HT1080 (cell line): Measurements from ENCODE around the gene BTK. TPM values are rescaled to one million over a fixed set of nuclear protein-coding genes. Genes with fewer than 3 reads are reported as not detected.
A peak's percentile ranks its signal among the peaks of the same experiment; 100 is the strongest.

Experiments
- DNase-seq: peaks from one replicate; pipeline ENCODE4 v3.0.0-alpha.2; 2015; ENCODE audit warnings: low read depth
- total RNA-seq: library from RNA; depleted of rRNA; stranded (reverse); fragments of >200 nt; shearing (Covaris generic); gene quantifications from 2 replicates; pipeline ENCODE4 v1.2.3, GENCODE V29; 2014

Gene BTK
- total RNA-seq, 1 experiment from 2014 or later: not detected

- no peak for DNase-seq
Measured at GRCh38 chrX:101394372-101394771, 8.4 kb upstream of the BTK start.

- DNase-seq: peak; percentile 5
Measured at GRCh38 chrX:101393530-101394305, 7.7 kb upstream of the BTK start.

- no peak for DNase-seq
Measured at GRCh38 chrX:101391831-101392230, 5.8 kb upstream of the BTK start.

GRCh38 chrX:101390664-101391525 is 4.9 kb upstream of the BTK start, which contains the start of gene RPL36A:
Gene RPL36A, plus strand, starts transcription at chrX:101391011. Its CDS starts 33 bp downstream, at chrX:101391044.
- DNase-seq: peak; percentile 94

- DNase-seq: no peak
Measured at GRCh38 chrX:101388604-101389003, 2.6 kb upstream of the BTK start.

DNA sequence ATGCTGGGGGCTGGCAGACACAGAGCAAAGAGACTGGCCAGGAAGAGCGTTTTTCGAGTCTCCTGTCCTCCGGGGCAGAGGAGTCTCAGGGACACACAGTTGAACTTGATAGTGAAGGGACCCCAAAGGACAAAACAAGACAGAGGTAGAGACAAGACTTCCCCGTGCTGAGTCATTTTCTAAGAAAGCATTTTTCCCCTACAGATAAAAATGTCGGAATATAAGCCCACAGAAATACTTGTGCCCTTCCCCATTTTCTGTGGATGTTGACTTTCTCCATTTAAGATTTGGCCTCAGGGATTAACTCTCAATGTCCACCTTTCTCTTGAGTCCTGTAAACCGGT is 523 bp upstream of the BTK start:
- no peak for DNase-seq

DNA sequence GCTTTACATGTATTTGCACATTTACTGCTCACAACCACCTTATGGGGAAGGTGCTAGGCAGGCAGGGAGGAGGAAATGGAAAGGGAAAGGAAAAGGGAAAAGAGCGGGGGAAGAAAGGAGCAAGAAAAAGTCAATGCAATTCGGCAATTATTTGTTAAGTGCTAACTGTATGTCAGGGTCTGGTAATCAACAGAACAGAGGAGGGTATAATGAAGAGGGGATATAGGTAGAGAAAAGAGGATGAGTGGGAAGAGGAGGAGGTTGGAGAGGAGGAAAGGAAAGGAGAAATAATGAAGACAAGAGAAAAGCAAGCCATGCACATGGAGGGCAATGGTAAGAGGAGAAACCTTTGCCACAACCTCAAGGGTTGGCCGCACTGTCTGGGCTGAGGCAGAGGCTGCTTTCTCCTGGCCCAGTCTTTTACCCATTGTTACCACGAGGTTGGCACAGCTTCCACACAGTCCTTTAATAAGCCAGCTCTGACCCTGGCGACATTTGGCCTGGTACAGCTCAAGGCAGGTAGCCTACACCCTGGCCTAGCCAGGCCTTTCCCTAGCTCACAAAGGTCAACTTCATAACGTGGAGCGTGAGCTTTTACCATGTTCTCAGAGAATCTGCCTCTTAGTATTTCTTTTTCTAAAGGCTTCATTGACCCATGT is 836 bp downstream of the BTK start:
- DNase-seq: no peak

DNA sequence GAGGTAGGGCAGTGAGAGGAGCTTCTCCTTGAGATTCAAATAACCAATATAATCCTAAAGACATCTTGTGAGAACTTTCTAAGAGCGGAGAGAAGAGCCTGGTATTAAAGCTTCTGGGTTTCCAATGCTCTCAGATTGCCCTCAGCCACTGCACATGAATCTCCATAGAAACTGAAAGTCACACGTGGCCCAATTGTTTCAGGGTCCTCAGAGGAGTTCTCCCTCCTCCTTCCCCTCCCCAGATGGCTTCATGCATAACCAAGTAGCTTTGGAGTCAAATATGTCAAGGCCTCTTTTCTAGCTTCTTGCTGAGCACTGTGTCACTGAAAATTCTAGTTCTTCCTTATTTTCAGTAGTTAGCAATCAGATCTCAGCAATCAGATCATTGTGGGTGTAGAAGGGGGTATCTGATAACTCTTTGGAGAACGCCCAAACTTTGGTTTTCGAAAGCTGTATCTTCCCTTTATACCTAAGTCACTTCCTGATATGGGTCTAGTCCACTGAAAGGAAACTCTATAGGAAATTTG is 2.2 kb downstream of the BTK start:
- DNase-seq: no peak

DNA sequence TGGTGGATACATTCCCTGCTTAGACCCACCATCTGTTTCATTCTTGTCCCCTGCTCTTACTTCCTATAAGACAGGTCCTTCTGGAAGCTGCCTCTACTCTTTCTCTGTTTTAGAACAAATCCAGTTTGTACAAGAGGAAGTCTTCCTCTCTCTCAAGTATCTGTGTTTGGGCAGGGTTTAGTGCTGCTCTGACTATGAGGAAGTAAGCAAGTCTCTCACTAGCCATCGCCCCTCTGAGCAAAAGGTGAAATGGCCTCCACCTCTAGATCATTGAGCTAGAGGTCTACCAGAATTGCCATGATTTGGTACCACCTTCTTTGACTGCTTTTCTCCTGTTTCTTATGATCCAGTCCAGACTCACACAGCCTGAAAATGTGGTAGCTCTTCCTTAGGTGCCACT is 8.4 kb downstream of the BTK start:
- no peak for DNase-seq

GRCh38 chrX:101370888-101371504 is 15.0 kb downstream of the BTK start:
- DNase-seq: no peak

DNA sequence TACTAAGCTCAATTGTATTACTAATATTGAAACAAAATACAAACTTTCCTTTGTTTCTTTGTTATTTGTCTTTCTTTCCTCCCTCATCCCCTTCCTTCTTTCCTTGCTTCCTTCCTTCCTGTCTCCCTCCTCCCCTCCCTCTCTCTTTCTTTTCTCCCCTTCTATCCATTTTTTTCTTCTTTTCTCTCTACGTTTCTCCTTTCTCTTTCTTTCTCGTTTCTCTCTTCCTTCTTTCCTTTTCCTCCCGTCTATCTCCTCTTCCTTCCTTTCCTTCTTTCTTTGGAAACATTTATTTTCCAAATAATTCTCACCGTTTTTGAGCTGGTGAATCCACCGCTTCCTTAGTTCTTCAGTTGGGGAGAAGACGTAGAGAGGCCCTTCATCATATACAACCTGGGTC is 16.3 kb downstream of the BTK start:
- DNase-seq: no peak

DNA sequence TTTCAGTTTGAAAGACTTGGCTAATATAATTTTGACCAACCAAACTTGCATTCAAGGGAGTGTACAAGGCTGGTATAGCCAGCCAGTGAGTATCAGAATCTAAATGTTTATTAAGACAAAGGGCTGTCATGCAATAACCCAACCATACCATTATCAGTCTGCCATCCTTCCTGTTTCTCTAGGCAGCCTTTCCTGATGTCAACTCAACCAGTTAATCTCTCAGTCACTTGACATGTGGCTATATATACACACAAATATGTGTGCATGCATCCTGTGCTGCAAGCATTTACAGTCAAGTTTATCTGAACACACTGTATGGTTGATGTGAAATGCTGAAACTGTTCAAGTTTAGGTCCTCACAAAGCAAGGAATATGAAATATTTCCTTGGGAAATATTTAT is 17.2 kb downstream of the BTK start:
- no peak for DNase-seq

DNA sequence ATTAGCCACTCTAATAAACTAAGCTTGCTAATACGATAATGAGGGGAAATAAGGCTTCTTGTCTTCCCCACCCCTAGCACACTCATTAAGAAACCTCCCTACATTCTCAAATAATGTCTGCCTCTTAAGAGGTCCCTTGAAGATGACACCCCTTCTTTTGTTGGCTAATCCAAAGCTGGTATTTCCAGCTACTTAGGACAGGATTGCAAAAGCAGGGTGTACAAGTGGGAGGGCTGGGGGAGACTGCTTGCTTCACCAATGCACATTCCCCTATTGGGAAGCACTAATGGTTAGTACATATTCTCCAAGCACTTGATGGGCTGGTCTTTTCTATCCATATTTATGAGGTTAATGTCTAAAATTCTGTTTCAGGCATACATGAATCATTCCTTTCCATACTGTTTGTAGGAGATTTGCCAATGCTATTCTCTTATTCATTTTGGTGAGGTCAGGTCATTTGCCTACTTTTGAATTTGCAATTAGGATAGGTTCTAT is 20.6 kb downstream of the BTK start:
- DNase-seq: no peak

GRCh38 chrX:101362757-101363156 is 23.2 kb downstream of the BTK start:
- no peak for DNase-seq

DNA sequence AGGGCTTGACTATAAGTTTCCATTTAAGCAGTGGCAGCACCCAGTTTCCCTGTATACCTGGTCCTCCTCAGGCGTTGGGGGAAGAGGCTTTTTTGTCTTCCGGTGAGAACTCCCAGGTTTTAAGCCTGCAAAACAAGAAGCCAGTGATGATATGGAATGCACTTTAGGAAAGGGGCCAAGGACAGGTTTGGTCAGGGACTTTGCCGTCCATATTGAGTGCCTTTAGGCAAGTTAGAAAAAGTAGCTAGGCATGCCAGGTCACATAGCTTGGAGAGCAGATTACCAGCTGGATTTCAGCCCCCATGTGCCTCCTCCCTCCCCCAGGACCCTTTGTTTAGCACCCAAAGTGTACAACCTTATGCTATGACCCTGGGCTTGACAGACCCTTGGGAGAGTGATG is 23.9 kb downstream of the BTK start:
- DNase-seq: no peak

DNA sequence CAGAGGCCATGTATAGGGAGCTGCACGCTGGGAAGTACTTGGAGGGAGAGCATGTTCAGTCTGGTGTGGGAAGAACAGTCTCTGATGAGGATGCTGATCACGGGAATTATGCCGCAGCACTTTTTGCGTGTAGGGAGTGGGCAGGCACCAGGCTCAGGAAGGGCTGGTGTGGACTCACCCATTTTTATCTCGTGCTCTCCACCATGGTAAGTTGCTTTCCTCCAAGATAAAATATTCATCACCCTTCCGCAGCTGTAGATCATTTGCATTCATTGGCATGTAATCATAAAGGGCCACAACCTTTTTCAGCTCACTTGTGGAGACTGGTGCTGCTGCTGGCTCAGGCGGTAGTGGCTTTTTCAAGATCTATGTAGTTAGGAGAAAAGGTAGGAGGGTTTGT is 25.6 kb downstream of the BTK start:
- no peak for DNase-seq

GRCh38 chrX:101359966-101360365 is 26.0 kb downstream of the BTK start:
- DNase-seq: peak; percentile 5

DNA sequence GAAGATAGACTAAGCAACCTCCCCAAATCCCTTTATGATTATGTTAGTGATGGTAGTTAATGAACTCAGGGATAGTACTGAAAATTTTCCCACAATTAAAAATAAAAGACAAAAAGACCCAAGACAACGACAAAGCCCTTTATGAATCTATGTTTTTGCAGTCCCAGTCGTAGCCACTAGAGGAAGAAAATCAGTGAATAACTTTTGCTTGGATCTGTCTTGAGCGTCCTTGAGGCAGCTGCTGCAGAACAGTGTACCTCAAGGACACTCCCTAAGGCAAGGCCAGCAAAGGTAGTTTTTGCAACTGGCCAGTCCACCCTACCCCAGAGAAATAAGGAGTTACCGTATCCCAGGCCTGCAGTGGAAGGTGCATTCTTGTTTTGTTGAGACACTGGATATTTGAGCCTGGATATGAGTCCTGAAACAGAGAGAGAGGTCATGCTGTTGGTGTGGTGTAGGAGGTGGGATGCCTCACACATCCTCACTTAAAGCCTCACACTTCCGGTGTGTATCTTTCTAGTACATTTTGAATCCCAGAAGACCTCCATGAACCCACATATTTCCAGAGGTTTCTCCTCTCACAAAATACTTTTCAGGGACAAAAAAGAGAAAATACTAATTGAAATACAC is 28.7 kb downstream of the BTK start:
- DNase-seq: peak; percentile 21

- no peak for DNase-seq
Measured at GRCh38 chrX:101349193-101349562, 36.8 kb downstream of the BTK start.

DNA sequence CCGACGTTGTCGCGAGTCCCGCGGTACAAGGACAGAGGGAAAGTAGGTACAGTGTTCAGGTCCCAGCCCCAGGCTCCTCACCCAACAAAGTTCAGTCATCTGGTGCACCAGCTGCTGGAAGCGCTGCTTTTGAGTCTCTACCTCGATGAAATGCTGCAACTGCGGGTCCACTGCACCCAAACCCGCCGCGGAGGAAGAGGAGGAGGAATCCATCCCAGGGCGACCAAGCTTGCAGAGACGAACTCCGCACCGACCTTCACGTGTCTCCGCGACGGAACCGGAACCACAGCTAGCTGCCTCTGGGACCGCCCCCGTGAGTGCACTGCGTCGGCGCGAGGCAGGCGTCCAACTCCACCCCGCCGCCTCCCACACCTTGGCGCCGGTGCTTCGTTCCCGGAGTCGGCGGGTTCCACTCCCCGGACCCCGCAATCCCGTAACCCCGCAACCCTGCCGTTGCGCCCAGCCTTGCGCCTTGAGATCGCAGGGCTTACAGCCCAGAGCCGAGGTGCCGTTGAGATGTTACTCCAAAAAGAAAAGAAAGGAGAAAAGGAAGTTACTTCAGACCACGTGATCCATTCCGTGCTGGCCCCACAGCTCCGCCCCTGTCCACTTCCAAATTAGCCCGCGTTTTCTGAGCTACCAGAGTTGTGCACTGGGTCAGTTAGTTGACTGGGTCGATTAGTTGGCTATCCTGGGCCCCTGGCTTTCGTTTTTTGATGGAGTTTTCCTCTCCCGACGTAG is 37.4 kb downstream of the BTK start, which contains the start of gene TIMM8A:
Gene TIMM8A (minus strand): TSS at position 291 of the 741 bp plus-strand sequence. CDS start 78 bp downstream, at position 213.
- peak; percentile 81 for DNase-seq
